ENCODE measurements around the gene SPG7.

Gene SPG7

GRCh38 chr16:89595330-89596060 lies 87.3 kb downstream of the SPG7 start:
- no peak for TF ChIP-seq EZH2 (IDR thresholded peaks at IDR 0.05; ENCODE audit: borderline replicate concordance, low read length)
- TF ChIP-seq CTCF (IDR thresholded peaks at IDR 0.05; ENCODE audit: low read length) = no peak
- H3K27ac ChIP-seq (ENCODE audit: low read depth, low read length, poor library complexity, severe bottlenecking) = no peak overlapping the region
- H3K4me3 ChIP-seq (ENCODE audit: low read depth, low read length, poor library complexity, severe bottlenecking) = no peak overlapping the region
- H3K79me2 ChIP-seq (ENCODE audit: insufficient read depth, low read length) = no peaks in the 10 kb centered on the region
- H2AFZ ChIP-seq (ENCODE audit: low read length) = no peak overlapping the region
- no peaks in the 10 kb centered on the region for H4K20me1 ChIP-seq (ENCODE audit: insufficient read depth, low read length)
- H3K27me3 ChIP-seq (ENCODE audit: insufficient read depth, low read length) = no peaks in the 10 kb centered on the region; the same call in 1 of the 2 replicates
- no peaks in the 10 kb centered on the region for H3K4me1 ChIP-seq (ENCODE audit: insufficient read depth, low read length, severe bottlenecking)
- no peak overlapping the region for H3K9ac ChIP-seq (ENCODE audit: low read length)
- no peaks in the 10 kb centered on the region for H3K9me2 ChIP-seq (ENCODE audit: low read depth, low read length)
- H3K4me2 ChIP-seq (ENCODE audit: low read length) = no peak overlapping the region
- no peaks in the 10 kb centered on the region for H3F3A ChIP-seq (ENCODE audit: insufficient read depth, low read length)
- no peaks in the 10 kb centered on the region for H3K9me3 ChIP-seq (ENCODE audit: low read length)
- H3K36me3 ChIP-seq (ENCODE audit: insufficient read depth, low read length) = no peaks in the 10 kb centered on the region

- Histone ChIP-seq H3K4me3 (ENCODE audit: low read depth, low read length, poor library complexity, severe bottlenecking) (no peak overlapping the region), H4K20me1 (ENCODE audit: insufficient read depth, low read length) (no peaks in the 10 kb centered on the region), H3K79me2 (ENCODE audit: insufficient read depth, low read length) (no peaks in the 10 kb centered on the region), H3K9me2 (ENCODE audit: low read depth, low read length) (no peaks in the 10 kb centered on the region), H3K9me3 (ENCODE audit: low read length) (no peaks in the 10 kb centered on the region), H3K4me2 (ENCODE audit: low read length) (no peak overlapping the region), H2AFZ (ENCODE audit: low read length) (no peak overlapping the region), H3K9ac (ENCODE audit: low read length) (no peak overlapping the region), H3K27ac (ENCODE audit: low read depth, low read length, poor library complexity, severe bottlenecking) (no peak overlapping the region), H3K4me1 (ENCODE audit: insufficient read depth, low read length, severe bottlenecking) (no peaks in the 10 kb centered on the region), H3F3A (ENCODE audit: insufficient read depth, low read length) (no peaks in the 10 kb centered on the region), H3K36me3 (ENCODE audit: insufficient read depth, low read length) (no peaks in the 10 kb centered on the region), H3K27me3 (ENCODE audit: insufficient read depth, low read length) (no peaks in the 10 kb centered on the region; the same call in none of the 2 replicates)
- TF ChIP-seq EZH2 (IDR thresholded peaks at IDR 0.05; ENCODE audit: borderline replicate concordance, low read length) (no peak), CTCF (IDR thresholded peaks at IDR 0.05; ENCODE audit: low read length) (no peak)
These were observed 88.0 kb downstream of the SPG7 start for GRCh38 chr16:89596061-89596689.

GRCh38 chr16:89596957-89597649 lies 88.9 kb downstream of the SPG7 start:
- Histone ChIP-seq H3K4me2 (ENCODE audit: low read length) (no peak overlapping the region), H3K9me3 (ENCODE audit: low read length) (no peaks in the 10 kb centered on the region), H2AFZ (ENCODE audit: low read length) (no peak overlapping the region), H3K9me2 (ENCODE audit: low read depth, low read length) (no peaks in the 10 kb centered on the region), H3F3A (ENCODE audit: insufficient read depth, low read length) (no peaks in the 10 kb centered on the region), H3K4me1 (ENCODE audit: insufficient read depth, low read length, severe bottlenecking) (no peaks in the 10 kb centered on the region), H3K36me3 (ENCODE audit: insufficient read depth, low read length) (no peaks in the 10 kb centered on the region), H4K20me1 (ENCODE audit: insufficient read depth, low read length) (no peaks in the 10 kb centered on the region), H3K9ac (ENCODE audit: low read length) (no peak overlapping the region), H3K27ac (ENCODE audit: low read depth, low read length, poor library complexity, severe bottlenecking) (no peak overlapping the region), H3K79me2 (ENCODE audit: insufficient read depth, low read length) (no peaks in the 10 kb centered on the region), H3K27me3 (ENCODE audit: insufficient read depth, low read length) (no peaks in the 10 kb centered on the region; the same call in none of the 2 replicates), H3K4me3 (ENCODE audit: low read depth, low read length, poor library complexity, severe bottlenecking) (no peak overlapping the region)
- no peak for TF ChIP-seq CTCF (IDR thresholded peaks at IDR 0.05; ENCODE audit: low read length)
- no peak for TF ChIP-seq EZH2 (IDR thresholded peaks at IDR 0.05; ENCODE audit: borderline replicate concordance, low read length)
